ENCODE measurements around the gene PI3. TPM values are rescaled to one million over a fixed set of nuclear protein-coding genes. Genes with fewer than 3 reads are reported as not detected.

Gene PI3
- total RNA-seq, 4 donors from 2014 or later = not detected

GRCh38 chr20:45140836-45141235 is 33.9 kb upstream of the PI3 start:
- no peak for TF ChIP-seq POLR2A (IDR thresholded peaks at IDR 0.05)
- TF ChIP-seq EP300 (IDR thresholded peaks at IDR 0.05) = no peak
- TF ChIP-seq CTCF (IDR thresholded peaks at IDR 0.05) = no peak
- WGBS, 2 donors = 77 to 81% methylated on average over 4 of the region's 4 CpGs
- no peak for DNase-seq (ENCODE audit: low spot score in 2 of 2)
- H3K4me3 ChIP-seq = no peak overlapping the region
- no peak overlapping the region for H3K27ac ChIP-seq
- no peaks in the 10 kb centered on the region for H3K4me1 ChIP-seq
- no peaks in the 10 kb centered on the region for H3K27me3 ChIP-seq
- no peaks in the 10 kb centered on the region for H3K9me3 ChIP-seq
- no peaks in the 10 kb centered on the region for H3K36me3 ChIP-seq

DNA sequence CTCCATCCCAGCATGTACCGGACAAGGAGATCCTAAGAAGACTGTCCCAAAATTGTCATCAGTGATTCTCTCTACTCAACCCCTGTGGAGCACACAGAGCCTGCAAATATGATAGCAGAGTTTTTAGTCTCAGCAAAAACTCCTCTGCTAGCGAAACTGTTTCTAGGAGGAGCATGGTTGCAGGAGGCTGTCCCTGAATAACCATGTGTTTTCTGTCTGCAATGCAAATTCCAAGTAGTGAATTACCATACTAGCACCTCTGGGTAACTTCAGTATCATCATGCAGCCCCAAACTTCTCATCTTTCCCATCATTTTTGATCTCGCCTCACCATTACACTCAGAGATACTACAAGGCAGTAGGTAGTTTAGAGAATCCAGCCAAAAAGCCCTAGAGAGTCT is 25.6 kb upstream of the PI3 start:
- no peak for TF ChIP-seq POLR2A (IDR thresholded peaks at IDR 0.05)
- no peak for TF ChIP-seq EP300 (IDR thresholded peaks at IDR 0.05)
- no peak for TF ChIP-seq CTCF (IDR thresholded peaks at IDR 0.05)
- H3K4me3 ChIP-seq = no peak overlapping the region
- no peaks in the 10 kb centered on the region for H3K4me1 ChIP-seq
- peaks cover 0 to 8% of the 10 kb centered on the region in 2 donors for H3K27me3 ChIP-seq
- no peak for DNase-seq (ENCODE audit: low spot score in 2 of 2)
- H3K27ac ChIP-seq = no peak overlapping the region
- H3K36me3 ChIP-seq = no peaks in the 10 kb centered on the region
- 91 to 93% methylated on average over 3 of the region's 3 CpGs for WGBS, 2 donors
- H3K9me3 ChIP-seq = no peaks in the 10 kb centered on the region

GRCh38 chr20:45152405-45152804 is 22.3 kb upstream of the PI3 start:
- Histone ChIP-seq H3K27ac (no peak overlapping the region), H3K36me3 (no peaks in the 10 kb centered on the region), H3K27me3 (no peaks in the 10 kb centered on the region), H3K4me1 (peaks cover 0 to 4% (median 0%) of the 10 kb centered on the region in 4 donors), H3K9me3 (no peaks in the 10 kb centered on the region), H3K4me3 (no peak overlapping the region)
- DNase-seq (ENCODE audit: low spot score in 2 of 2) = no peak
- TF ChIP-seq EP300 (IDR thresholded peaks at IDR 0.05) (no peak), CTCF (IDR thresholded peaks at IDR 0.05) (no peak), POLR2A (IDR thresholded peaks at IDR 0.05) (no peak)
- 57 to 76% methylated on average over 2 of the region's 2 CpGs for WGBS, 2 donors

DNA sequence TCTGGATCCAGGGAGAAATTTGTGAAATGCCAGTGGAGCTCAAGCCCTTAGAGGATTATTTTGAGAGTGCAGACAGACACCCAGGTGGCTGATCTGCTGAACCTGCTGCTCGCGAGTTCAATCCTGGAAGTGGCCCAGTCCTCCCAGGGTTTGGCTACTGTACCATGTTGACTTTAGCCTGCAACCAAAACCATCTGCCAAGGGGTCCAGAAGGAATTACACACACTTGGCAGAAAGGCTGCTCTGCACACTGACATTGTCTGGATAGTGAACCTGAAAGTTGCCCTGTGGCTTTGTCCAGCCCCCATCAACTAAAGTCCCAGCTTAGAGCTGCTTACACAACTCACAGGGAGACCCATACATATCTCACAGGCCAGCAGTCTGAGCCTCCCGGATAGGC is 21.6 kb upstream of the PI3 start:
- peaks cover 0 to 8% (median 0%) of the 10 kb centered on the region in 4 donors for H3K4me1 ChIP-seq
- WGBS, 2 donors = 60 to 79% methylated on average over 3 of the region's 3 CpGs

GRCh38 chr20:45153752-45154151 is 20.9 kb upstream of the PI3 start:
- TF ChIP-seq POLR2A (IDR thresholded peaks at IDR 0.05) = no peak
- TF ChIP-seq CTCF (IDR thresholded peaks at IDR 0.05) = no peak
- no peak for TF ChIP-seq EP300 (IDR thresholded peaks at IDR 0.05)
- no peak overlapping the region for H3K4me3 ChIP-seq
- DNase-seq (ENCODE audit: low spot score in 2 of 2) = no peak
- no peaks in the 10 kb centered on the region for H3K27me3 ChIP-seq
- WGBS, 2 donors = 43 to 58% methylated on average over 1 of the region's 1 CpG
- peaks cover 0 to 5% (median 0%) of the 10 kb centered on the region in 4 donors for H3K9me3 ChIP-seq
- H3K27ac ChIP-seq = no peak overlapping the region
- H3K36me3 ChIP-seq = no peaks in the 10 kb centered on the region
- peaks cover 0 to 8% (median 0%) of the 10 kb centered on the region in 4 donors for H3K4me1 ChIP-seq

More for the DNA sequence above, 21.6 kb upstream of the PI3 start:
- Histone ChIP-seq H3K27ac (no peak overlapping the region), H3K9me3 (no peaks in the 10 kb centered on the region), H3K4me3 (no peak overlapping the region), H3K36me3 (no peaks in the 10 kb centered on the region), H3K27me3 (no peaks in the 10 kb centered on the region)
- no peak for TF ChIP-seq POLR2A (IDR thresholded peaks at IDR 0.05)
- TF ChIP-seq EP300 (IDR thresholded peaks at IDR 0.05) = no peak
- TF ChIP-seq CTCF (IDR thresholded peaks at IDR 0.05) = no peak
- DNase-seq (ENCODE audit: low spot score in 2 of 2) = no peak
